ENCODE measurements around the gene MEI4. TPM values are rescaled to one million over a fixed set of nuclear protein-coding genes. Genes with fewer than 3 reads are reported as not detected.
"Not testable (repeated sequence)": the region's sequence is repeated elsewhere in the genome, so short reads cannot be mapped to it uniquely, and the experiment has no call there.

Gene MEI4
- total RNA-seq, 1 experiment from 2014 or later, result not detected

GRCh38 chr6:77815531-77815930, 162.7 kb downstream of the MEI4 start:
- DNase-seq (ENCODE audit: low spot score), result no peak

- no peak for DNase-seq (ENCODE audit: low spot score)
Observed at GRCh38 chr6:77816766-77817270, 164.0 kb downstream of the MEI4 start.

- no peak for DNase-seq (ENCODE audit: low spot score)
Observed at GRCh38 chr6:77822265-77822664, 169.4 kb downstream of the MEI4 start.

- DNase-seq (ENCODE audit: low spot score), result no peak
Observed at GRCh38 chr6:77825204-77825603, 172.4 kb downstream of the MEI4 start.

GRCh38 chr6:77829736-77830135, 176.9 kb downstream of the MEI4 start:
- DNase-seq (ENCODE audit: low spot score), result no peak

DNA sequence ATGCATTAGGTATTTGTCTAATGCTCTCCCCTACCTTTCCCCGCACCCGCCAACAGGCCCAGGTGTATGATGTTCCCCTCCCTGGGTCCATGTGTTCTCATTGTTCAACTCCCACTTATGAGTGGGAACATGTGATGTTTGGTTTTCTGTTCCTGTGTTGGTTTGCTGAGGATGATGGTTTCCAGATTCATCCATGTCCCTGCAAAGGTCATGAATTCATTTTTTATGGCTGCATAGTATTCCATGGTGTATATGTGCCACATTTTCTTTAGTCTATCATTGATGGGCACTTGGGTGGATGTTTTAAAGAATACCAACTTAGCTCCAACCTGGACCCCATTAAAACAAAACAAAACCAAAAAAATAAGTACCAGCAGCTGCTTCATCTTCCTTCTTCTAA, 180.9 kb downstream of the MEI4 start:
- not testable (repeated sequence) for DNase-seq (ENCODE audit: low spot score)

- DNase-seq (ENCODE audit: low spot score), result no peak
Observed at GRCh38 chr6:77834591-77834996, 181.8 kb downstream of the MEI4 start.

GRCh38 chr6:77837034-77837784, 184.4 kb downstream of the MEI4 start:
- DNase-seq (ENCODE audit: low spot score), result no peak

- DNase-seq (ENCODE audit: low spot score), result no peak
Observed at GRCh38 chr6:77839292-77839691, 186.5 kb downstream of the MEI4 start.

GRCh38 chr6:77844822-77845221, 192.0 kb downstream of the MEI4 start:
- DNase-seq (ENCODE audit: low spot score), result no peak

- no peak for DNase-seq (ENCODE audit: low spot score)
Observed at GRCh38 chr6:77853401-77853800, 200.6 kb downstream of the MEI4 start.

DNA sequence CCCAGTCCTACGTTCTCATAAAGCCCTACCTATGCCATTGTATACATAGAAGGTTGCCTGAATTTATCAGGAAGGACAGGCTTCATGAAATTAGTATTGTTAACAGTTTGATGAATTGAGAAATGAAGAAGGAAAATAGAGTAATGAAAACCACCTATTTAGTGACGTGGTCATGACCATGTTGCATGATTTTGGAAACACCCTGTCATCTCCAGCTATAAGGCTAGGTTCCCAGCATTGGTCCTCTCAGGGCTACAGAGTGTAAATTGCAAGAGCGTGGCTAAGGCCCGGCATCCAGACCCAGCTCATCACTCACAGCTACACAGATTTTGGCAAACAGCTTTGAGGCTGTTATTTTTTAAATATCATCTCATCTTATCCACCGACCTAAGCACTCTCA, 203.6 kb downstream of the MEI4 start:
- no peak for DNase-seq (ENCODE audit: low spot score)

GRCh38 chr6:77857421-77857820, 204.6 kb downstream of the MEI4 start:
- no peak for DNase-seq (ENCODE audit: low spot score)

DNA sequence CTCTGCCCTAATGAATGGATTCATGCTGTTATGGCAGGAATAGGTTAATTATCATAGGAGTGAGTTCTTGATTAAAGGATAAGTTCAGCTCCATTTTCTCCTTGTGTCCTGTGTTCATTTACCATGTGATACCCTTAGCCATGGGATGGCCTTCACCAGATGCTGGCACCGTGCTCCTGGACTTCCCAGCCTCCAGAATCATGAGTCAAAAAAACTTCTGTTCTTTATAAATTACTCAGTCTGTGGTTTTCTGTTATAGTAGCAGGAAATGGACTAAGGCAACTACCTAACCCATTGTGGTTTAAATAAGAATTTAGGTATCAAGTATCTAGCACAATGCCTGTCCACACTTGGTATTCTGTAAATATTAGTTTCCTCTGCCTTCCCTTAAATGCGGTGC, 223.5 kb downstream of the MEI4 start:
- DNase-seq (ENCODE audit: low spot score), result no peak

GRCh38 chr6:77879527-77879926, 226.7 kb downstream of the MEI4 start:
- DNase-seq (ENCODE audit: low spot score), result no peak

GRCh38 chr6:77880501-77880900, 227.7 kb downstream of the MEI4 start:
- no peak for DNase-seq (ENCODE audit: low spot score)

DNA sequence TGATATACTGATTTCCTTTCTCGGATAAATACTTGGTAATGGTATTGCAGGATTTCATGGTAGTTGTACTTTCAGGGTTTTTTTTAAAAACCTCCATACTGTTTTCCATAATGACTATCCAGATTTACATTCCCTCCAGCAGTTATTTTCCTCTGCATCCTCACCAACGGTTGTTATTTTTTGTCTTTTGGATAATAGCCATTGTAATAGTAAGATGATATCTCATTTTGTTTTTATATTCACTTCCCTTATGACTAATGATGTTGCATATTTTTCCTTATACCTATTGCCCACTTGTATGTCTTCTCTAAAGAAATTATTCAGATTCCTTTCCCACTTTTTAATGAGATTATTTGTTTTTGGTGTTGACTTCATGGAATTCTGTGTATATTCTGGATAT, 231.0 kb downstream of the MEI4 start:
- no peak for DNase-seq (ENCODE audit: low spot score)

- no peak for DNase-seq (ENCODE audit: low spot score)
Observed at GRCh38 chr6:77893391-77893790, 240.6 kb downstream of the MEI4 start.

DNA sequence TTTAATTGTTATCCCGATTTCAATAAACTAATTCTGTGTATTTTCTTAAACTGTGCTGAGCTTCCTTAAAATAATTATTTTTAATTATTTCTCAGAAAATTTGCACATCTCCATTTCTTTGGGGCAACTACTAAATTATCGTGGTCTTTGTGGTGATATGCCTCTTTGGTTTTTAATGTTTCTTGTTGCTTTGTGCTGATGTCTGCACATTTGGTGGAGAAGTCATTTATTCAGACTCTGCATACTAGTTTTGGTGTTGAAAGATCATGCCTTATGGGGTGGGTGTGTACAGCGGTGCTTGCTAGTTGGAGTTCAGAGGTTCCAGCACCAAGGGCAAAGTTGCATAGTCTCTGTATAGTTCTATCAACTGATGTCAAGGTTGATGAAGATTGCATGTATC, 253.2 kb downstream of the MEI4 start:
- no peak for DNase-seq (ENCODE audit: low spot score)

- DNase-seq (ENCODE audit: low spot score), result no peak
Observed at GRCh38 chr6:77910826-77911225, 258.0 kb downstream of the MEI4 start.

- no peak for DNase-seq (ENCODE audit: low spot score)
Observed at GRCh38 chr6:77926198-77926751, 273.4 kb downstream of the MEI4 start.

DNA sequence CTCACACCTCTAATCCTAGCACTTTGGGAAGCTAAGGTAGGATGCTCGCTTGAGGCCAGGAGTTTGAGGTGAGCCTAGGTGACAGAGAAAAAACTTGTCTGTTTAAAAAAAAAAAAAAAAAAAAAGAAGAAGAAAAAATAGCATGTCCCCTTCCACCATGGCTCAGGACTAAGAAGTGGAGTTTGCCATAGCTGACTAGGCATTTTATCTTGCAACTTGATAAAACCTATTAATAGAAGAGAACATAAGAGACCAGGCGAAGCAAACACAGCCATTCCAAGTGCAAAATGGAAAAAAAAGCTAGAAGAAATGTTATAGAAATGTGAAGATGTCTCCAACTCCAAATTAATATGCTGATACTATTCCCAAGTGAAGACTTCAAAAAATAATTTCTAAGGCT, 277.5 kb downstream of the MEI4 start:
- DNase-seq (ENCODE audit: low spot score), result no peak

- DNase-seq (ENCODE audit: low spot score), result no peak
Observed at GRCh38 chr6:77930952-77931351, 278.1 kb downstream of the MEI4 start.

DNA sequence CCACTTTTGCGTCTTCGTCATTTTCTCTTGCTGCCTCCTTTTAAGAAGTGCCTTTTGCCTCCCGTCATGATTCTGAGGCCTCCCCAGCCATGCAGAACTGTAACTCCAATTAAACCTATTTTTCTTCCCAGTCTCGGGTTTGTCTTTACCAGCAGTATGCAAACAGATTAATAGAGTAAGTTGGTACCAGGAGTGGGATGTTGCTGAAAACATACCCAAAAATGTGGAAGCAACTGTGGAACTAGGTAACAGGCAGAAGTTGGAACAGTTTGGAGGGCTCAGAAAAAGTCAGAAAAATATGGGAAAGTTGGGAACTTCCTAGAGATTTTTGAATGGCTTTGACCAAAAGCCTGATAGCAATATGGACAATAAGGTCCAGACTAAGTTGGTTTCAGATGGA, 309.2 kb downstream of the MEI4 start:
- no peak for DNase-seq (ENCODE audit: low spot score)

Measured in A172 (cell line).